B cell (primary cell): Measurements from ENCODE around the gene DENND10. TPM values are rescaled to one million over a fixed set of nuclear protein-coding genes. Genes with fewer than 3 reads are reported as not detected.
"Not testable (repeated sequence)": the region's sequence is repeated elsewhere in the genome, so short reads cannot be mapped to it uniquely, and the experiment has no call there.

Experiments used
- ATAC-seq: fragments of 200-7000 bp; cut with Tn5 transposase; one replicate; pipeline ENCODE4 v1.10.0; 2021; ENCODE audit warnings: low read depth, mild to moderate bottlenecking, moderate number of reproducible peaks, moderate library complexity
- CTCF ChIA-PET: fragments of 350-600 bp; sonication (Branson Sonifier 250); formaldehyde crosslinking; loops from one replicate; lab custom pipeline; 2021; ENCODE audit warnings: antibody characterized with exemption, inconsistent platforms; lab: Charles Lee
- POLR2A ChIA-PET: fragments of 350-600 bp; sonication (Branson Sonifier 250); formaldehyde crosslinking; loops from one replicate; lab custom pipeline; 2021; ENCODE audit warnings: antibody characterized with exemption; lab: Charles Lee
- DNase-seq: peaks from one replicate; pipeline ENCODE4 v3.0.0; 2013
- H2AFZ ChIP-seq: 2 replicates; pipeline ENCODE4 v1.6.1; 2012; ENCODE audit warnings: mild to moderate bottlenecking, low read depth, low read length; ENCODE audit not compliant: insufficient read depth, poor library complexity, severe bottlenecking
- H3K27ac ChIP-seq, 2 donors: 1 replicate in 1 of 2; 2 replicates in 1 of 2; pipeline ENCODE4 v1.5.1; 2012 to 2013; ENCODE audit warnings: low read length in 2 of 2, mild to moderate bottlenecking in 2 of 2, moderate library complexity in 1 of 2
- H3K27me3 ChIP-seq, 4 experiments: fragments of 200-600 bp in 1 of 4; sonication (generic) in 1 of 4; replicated peaks in 1 of 4; 1 replicate in 2 of 4; 2 replicates in 2 of 4; pipeline versions ENCODE4 v1.6.1 to v1.7.0; 2013 to 2016; ENCODE audit warnings: low read length in 3 of 4, mild to moderate bottlenecking in 2 of 4, mixed read lengths in 1 of 4, moderate library complexity in 1 of 4; ENCODE audit not compliant: insufficient read depth in 4 of 4, control insufficient read depth in 3 of 4; ENCODE audit errors: control extremely low read depth in 1 of 4
- H3K36me3 ChIP-seq, 2 experiments: replicated peaks in 1 of 2; 1 replicate in 1 of 2; 2 replicates in 1 of 2; pipeline versions ENCODE4 v1.6.1 to v1.7.1; 2013; ENCODE audit warnings: low read length in 1 of 2; ENCODE audit not compliant: insufficient read depth in 2 of 2, control insufficient read depth in 1 of 2; ENCODE audit errors: control extremely low read depth in 1 of 2, extremely low read depth in 1 of 2
- H3K4me1 ChIP-seq, 2 donors: fragments of 200-600 bp in 1 of 2; sonication (generic) in 1 of 2; 1 replicate in 1 of 2; 2 replicates in 1 of 2; pipeline versions ENCODE4 v1.5.1 to v1.6.1; 2013 to 2017; ENCODE audit warnings: low read length in 2 of 2; ENCODE audit not compliant: control insufficient read depth in 2 of 2, insufficient read depth in 2 of 2
- H3K4me2 ChIP-seq: replicated peaks from 2 replicates; pipeline ENCODE3; 2012; ENCODE audit warnings: mild to moderate bottlenecking, low read depth, low read length; ENCODE audit not compliant: poor library complexity, severe bottlenecking
- H3K4me3 ChIP-seq, 5 experiments: fragments of 200-600 bp in 1 of 5; sonication (generic) in 1 of 5; 1 replicate in 3 of 5; 2 replicates in 2 of 5; pipeline versions ENCODE4 v1.5.1 to v1.7.0; 2011 to 2016; ENCODE audit warnings: low read length in 4 of 5, mild to moderate bottlenecking in 4 of 5, low read depth in 2 of 5, control low read depth in 1 of 5, moderate library complexity in 1 of 5; ENCODE audit not compliant: insufficient read depth in 1 of 5; ENCODE audit errors: control extremely low read depth in 1 of 5, extremely low read depth in 1 of 5
- H3K79me2 ChIP-seq: fragments of 200-600 bp; sonication (generic); one replicate; pipeline ENCODE4 v1.6.0; 2016; ENCODE audit warnings: low read length; ENCODE audit not compliant: control insufficient read depth, insufficient read depth
- H3K9ac ChIP-seq: fragments of 200-600 bp; sonication (generic); 2 replicates; pipeline ENCODE4 v1.6.1; 2017; ENCODE audit warnings: mild to moderate bottlenecking, low read length, moderate library complexity
- H3K9me3 ChIP-seq, 3 donors: one replicate each; pipeline versions ENCODE4 v1.6.1 to v1.7.1; 2013; ENCODE audit warnings: low read length in 2 of 3; ENCODE audit not compliant: control insufficient read depth in 2 of 3, insufficient read depth in 1 of 3; ENCODE audit errors: control extremely low read depth in 1 of 3
- H4K20me1 ChIP-seq: 2 replicates; pipeline ENCODE4 v1.6.0; 2012; ENCODE audit warnings: mild to moderate bottlenecking, low read length; ENCODE audit not compliant: insufficient read depth, control insufficient read depth, poor library complexity, severe bottlenecking
- H3K27ac Mint-ChIP-seq: one replicate; pipeline ENCODE4 v1.8.0; 2021; ENCODE audit warnings: mixed read lengths
- H3K27me3 Mint-ChIP-seq: one replicate; pipeline ENCODE4 v1.8.0; 2021; ENCODE audit warnings: mixed read lengths
- H3K4me1 Mint-ChIP-seq: one replicate; pipeline ENCODE4 v1.8.0; 2021; ENCODE audit warnings: mixed read lengths
- H3K4me3 Mint-ChIP-seq: one replicate; pipeline ENCODE4 v1.8.0; 2021; ENCODE audit warnings: mixed read lengths
- H3K9me3 Mint-ChIP-seq: one replicate; pipeline ENCODE4 v1.8.0; 2022; ENCODE audit warnings: mixed read lengths; ENCODE audit not compliant: insufficient read depth
- CTCF ChIP-seq: fragments of 200-600 bp; IDR thresholded peaks from one replicate; pipeline ENCODE4 v1.8.0; 2022; ENCODE audit warnings: antibody characterized with exemption, mild to moderate bottlenecking
- EZH2 ChIP-seq: IDR thresholded peaks from 2 replicates; pipeline ENCODE4 v1.6.1; 2012; ENCODE audit warnings: borderline replicate concordance, low read depth, mild to moderate bottlenecking, moderate library complexity, low read length; ENCODE audit not compliant: insufficient read depth, poor library complexity, severe bottlenecking
- WGBS: methylation state at CpG from one replicate; pipeline ENCODE4 v1.1.5; 2013; ENCODE audit warnings: missing lambda C conversion rate; ENCODE audit not compliant: insufficient coverage; 5-methylcytosine and 5-hydroxymethylcytosine counted together
- intact Hi-C: fragments of 100-400 bp; cut with micrococcal nuclease; formaldehyde crosslinking; loops from one replicate; pipeline ENCODE4 v1.10.0; 2022
- polyA plus RNA-seq: library from polyadenylated mRNA; depleted of rRNA; stranded (reverse); fragments of >200 nt; gene quantifications from 2 replicates; pipeline ENCODE4 v1.2.3, GENCODE V29; 2012
- total RNA-seq, 2 donors: library from RNA; stranded (reverse); fragments of 120-200 nt in 1 of 2; gene quantifications; 1 replicate in 1 of 2; 2 replicates in 1 of 2; pipeline versions ENCODE4 v1.2.3 to v1.2.4, GENCODE V29; 2013 to 2022

DENND10 gene
- total and polyA plus RNA-seq, 2 donors (not counting 1 experiment from before 2014, with no cell fraction given): 16.6 to 24.4 TPM

- CTCF ChIA-PET: interaction anchor here (0.8 kb wide), 1 partner anchor 366 kb away, joined by 3 read pairs; no protein-coding TSS in a partner anchor
- POLR2A ChIA-PET: not testable (repeated sequence)
Observed at GRCh38 chr10:119096641-119097415, 7.1 kb upstream of the DENND10 start.

GRCh38 chr10:119098576-119098975 lies 5.3 kb upstream of the DENND10 start:
- WGBS: no CpG with 5 or more reads among the region's 3 CpGs
- Histone ChIP-seq H3K9ac (no peak overlapping the region), H4K20me1 (no peaks in the 10 kb centered on the region), H3K27me3 (no peaks in the 10 kb centered on the region), H3K4me3 (no peak overlapping the region), H2AFZ (no peak overlapping the region), H3K79me2 (no peaks in the 10 kb centered on the region), H3K4me1 (peaks cover 0 to 3% of the 10 kb centered on the region in 2 donors), H3K9me3 (no peaks in the 10 kb centered on the region), H3K4me2 (no peak overlapping the region), H3K27ac (no peak overlapping the region), H3K36me3 (no peaks in the 10 kb centered on the region)
- Mint-ChIP-seq H3K27ac (no peak overlapping the region), H3K4me3 (no peak overlapping the region), H3K4me1 (peaks cover 13% of the 10 kb centered on the region), H3K27me3 (no peaks in the 10 kb centered on the region), H3K9me3 (no peaks in the 10 kb centered on the region)
- CTCF ChIA-PET: no interaction called here
- TF ChIP-seq EZH2 (no peak), CTCF (no peak)
- intact Hi-C loops: no loop called here
- POLR2A ChIA-PET: no interaction called here
- ATAC-seq (no peak), DNase-seq (no peak)

More at GRCh38 chr10:119096641-119097415, 7.1 kb upstream of the DENND10 start:
- H3K4me1 Mint-ChIP-seq, H3K27ac Mint-ChIP-seq, ATAC-seq, H2AFZ ChIP-seq, intact Hi-C loops, H3K4me3 Mint-ChIP-seq, H3K9ac ChIP-seq, H3K4me1 ChIP-seq, H4K20me1 ChIP-seq, H3K36me3 ChIP-seq, H3K27ac ChIP-seq, H3K27me3 ChIP-seq, H3K27me3 Mint-ChIP-seq, H3K4me3 ChIP-seq, H3K9me3 Mint-ChIP-seq, DNase-seq, H3K4me2 ChIP-seq, H3K9me3 ChIP-seq, H3K79me2 ChIP-seq: not testable (repeated sequence)
- WGBS: 100% methylated on average over 3 of the region's 12 CpGs
